ENCODE results near the gene TEKTIP1. TPM values are rescaled to one million over a fixed set of nuclear protein-coding genes. Genes with fewer than 3 reads are reported as not detected.
"Not testable (repeated sequence)": the region's sequence is repeated elsewhere in the genome, so short reads cannot be mapped to it uniquely, and the experiment has no call there.

Gene TEKTIP1
- total and polyA plus RNA-seq, 9 donors, result 0.54 to 5.6 (median 3.6) TPM; not detected in 2

GRCh38 chr19:3526507-3527237 lies 12.3 kb upstream of the TEKTIP1 start:
- Histone ChIP-seq H3K27ac (no peak overlapping the region), H3K27me3 (no peaks in the 10 kb centered on the region), H3K4me3 (no peak overlapping the region), H3K36me3 (no peaks in the 10 kb centered on the region), H3K9me3 (no peaks in the 10 kb centered on the region), H3K4me1 (ENCODE audit: insufficient read depth) (no peaks in the 10 kb centered on the region)
- 87 to 90% (median 87%) methylated on average over 20 to 28 of the region's 28 CpGs for WGBS, 3 donors
- DNase-seq, result peak in 1 of 5 donors; percentile 19
- TF ChIP-seq, protein P1, sequence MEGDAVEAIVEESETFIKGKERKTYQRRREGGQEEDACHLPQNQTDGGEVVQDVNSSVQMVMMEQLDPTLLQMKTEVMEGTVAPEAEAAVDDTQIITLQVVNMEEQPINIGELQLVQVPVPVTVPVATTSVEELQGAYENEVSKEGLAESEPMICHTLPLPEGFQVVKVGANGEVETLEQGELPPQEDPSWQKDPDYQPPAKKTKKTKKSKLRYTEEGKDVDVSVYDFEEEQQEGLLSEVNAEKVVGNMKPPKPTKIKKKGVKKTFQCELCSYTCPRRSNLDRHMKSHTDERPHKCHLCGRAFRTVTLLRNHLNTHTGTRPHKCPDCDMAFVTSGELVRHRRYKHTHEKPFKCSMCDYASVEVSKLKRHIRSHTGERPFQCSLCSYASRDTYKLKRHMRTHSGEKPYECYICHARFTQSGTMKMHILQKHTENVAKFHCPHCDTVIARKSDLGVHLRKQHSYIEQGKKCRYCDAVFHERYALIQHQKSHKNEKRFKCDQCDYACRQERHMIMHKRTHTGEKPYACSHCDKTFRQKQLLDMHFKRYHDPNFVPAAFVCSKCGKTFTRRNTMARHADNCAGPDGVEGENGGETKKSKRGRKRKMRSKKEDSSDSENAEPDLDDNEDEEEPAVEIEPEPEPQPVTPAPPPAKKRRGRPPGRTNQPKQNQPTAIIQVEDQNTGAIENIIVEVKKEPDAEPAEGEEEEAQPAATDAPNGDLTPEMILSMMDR (IDR thresholded peaks at IDR 0.05), result no peak
- no peak for TF ChIP-seq POLR2A (IDR thresholded peaks at IDR 0.05)
- no peak for TF ChIP-seq EP300 (IDR thresholded peaks at IDR 0.05)
- intact Hi-C loops (cut with DNase I), result no loop called here

GRCh38 chr19:3527238-3527910 lies 11.6 kb upstream of the TEKTIP1 start:
- H3K4me1 ChIP-seq (ENCODE audit: insufficient read depth), result no peaks in the 10 kb centered on the region
- H3K36me3 ChIP-seq, result no peaks in the 10 kb centered on the region
- no peaks in the 10 kb centered on the region for H3K27me3 ChIP-seq
- no peaks in the 10 kb centered on the region for H3K9me3 ChIP-seq
- TF ChIP-seq EP300 (IDR thresholded peaks at IDR 0.05) (no peak), POLR2A (IDR thresholded peaks at IDR 0.05) (no peak)
- WGBS, 3 donors, result 93 to 94% (median 94%) methylated on average over 20 to 21 of the region's 21 CpGs
- no peak overlapping the region for H3K27ac ChIP-seq
- no peak overlapping the region for H3K4me3 ChIP-seq
- no peak for DNase-seq
- intact Hi-C loops (cut with DNase I), result no loop called here

DNA sequence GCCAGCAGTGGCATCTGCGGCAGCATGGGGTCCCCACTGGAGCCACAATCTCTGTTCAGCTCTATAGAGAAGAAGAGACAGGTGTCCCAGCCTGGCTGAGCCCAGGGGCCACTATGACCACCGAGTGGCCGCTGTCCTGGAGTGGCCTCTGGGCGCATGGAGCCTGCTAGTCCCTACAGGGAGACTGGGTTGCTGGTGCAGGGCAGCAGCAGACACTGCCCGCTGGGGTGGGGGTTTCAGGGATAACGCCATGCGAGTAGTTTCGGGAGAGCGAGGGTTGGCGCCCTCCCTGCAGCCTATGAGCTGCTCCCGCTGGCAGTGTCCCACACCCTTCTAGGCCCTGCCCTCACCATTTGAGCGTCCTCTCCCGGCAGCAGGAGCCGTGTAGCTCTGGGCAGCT lies 10.9 kb upstream of the TEKTIP1 start:
- no peak for TF ChIP-seq EP300 (IDR thresholded peaks at IDR 0.05)
- no peak for TF ChIP-seq POLR2A (IDR thresholded peaks at IDR 0.05)
- TF ChIP-seq, protein P1 (IDR thresholded peaks at IDR 0.05), result no peak
- 94 to 99% (median 98%) methylated on average over 14 of the region's 14 CpGs for WGBS, 3 donors
- H3K36me3 ChIP-seq, result no peaks in the 10 kb centered on the region
- no peaks in the 10 kb centered on the region for H3K27me3 ChIP-seq
- H3K4me3 ChIP-seq, result no peak overlapping the region
- no peaks in the 10 kb centered on the region for H3K9me3 ChIP-seq
- no peak overlapping the region for H3K27ac ChIP-seq
- DNase-seq, result no peak
- H3K4me1 ChIP-seq (ENCODE audit: insufficient read depth), result no peaks in the 10 kb centered on the region
- intact Hi-C loops (cut with DNase I), result no loop called here

- TF ChIP-seq, protein P1 (IDR thresholded peaks at IDR 0.05), result no peak
- no peak for TF ChIP-seq EP300 (IDR thresholded peaks at IDR 0.05)
- DNase-seq, result no peak
- WGBS, 3 donors, result 90 to 94% (median 94%) methylated on average over 20 of the region's 20 CpGs
- intact Hi-C loops (cut with DNase I), result no loop called here
- H3K36me3 ChIP-seq, result no peaks in the 10 kb centered on the region
- H3K9me3 ChIP-seq, result no peaks in the 10 kb centered on the region
- H3K27ac ChIP-seq, result no peak overlapping the region
- peaks cover 2% of the 10 kb centered on the region for H3K4me1 ChIP-seq (ENCODE audit: insufficient read depth)
- H3K4me3 ChIP-seq, result no peak overlapping the region
- no peaks in the 10 kb centered on the region for H3K27me3 ChIP-seq
Measured at GRCh38 chr19:3528539-3529211, 10.3 kb upstream of the TEKTIP1 start.

DNA sequence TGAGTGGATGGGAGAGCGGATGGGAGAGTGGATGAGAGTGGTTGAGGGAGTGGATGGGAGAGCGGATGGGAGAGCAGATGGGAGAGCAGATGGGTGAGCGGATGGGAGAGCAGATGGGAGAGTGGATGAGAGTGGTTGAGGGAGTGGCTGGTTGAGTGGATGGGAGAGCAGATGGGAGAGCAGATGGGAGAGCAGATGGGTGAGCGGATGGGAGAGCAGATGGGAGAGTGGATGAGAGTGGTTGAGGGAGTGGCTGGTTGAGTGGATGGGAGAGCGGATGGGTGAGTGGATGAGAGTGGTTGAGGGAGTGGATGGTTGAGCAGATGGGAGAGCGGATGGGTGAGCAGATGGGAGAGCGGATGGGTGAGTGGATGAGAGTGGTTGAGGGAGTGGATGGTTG lies 9.7 kb upstream of the TEKTIP1 start:
- H3K4me3 ChIP-seq; intact Hi-C loops (cut with DNase I); H3K27me3 ChIP-seq; H3K36me3 ChIP-seq; DNase-seq; H3K27ac ChIP-seq; H3K9me3 ChIP-seq; H3K4me1 ChIP-seq (ENCODE audit: insufficient read depth): not testable (repeated sequence)
- WGBS, 3 donors, result 93 to 99% (median 95%) methylated on average over 7 of the region's 7 CpGs
